ENCODE results near the gene TRIM24. TPM values are rescaled to one million over a fixed set of nuclear protein-coding genes. Genes with fewer than 3 reads are reported as not detected.
"Not testable (repeated sequence)": the region's sequence is repeated elsewhere in the genome, so short reads cannot be mapped to it uniquely, and the experiment has no call there.

Gene TRIM24
- polyA plus RNA-seq, 1 of the 3 experiments (the other 2 are of a cell fraction): 5.3 TPM

GRCh38 chr7:138460176-138460648 lies at the start of gene TRIM24 (continued):
- TF ChIP-seq IRF3 (IDR thresholded peaks at IDR 0.05; ENCODE audit: low read depth, low read length) (no peak), CTCF (IDR thresholded peaks at IDR 0.05) (no peak), FOXJ3 (CRISPR knock-in tag; IDR thresholded peaks at IDR 0.05) (no peak), USF1 (IDR thresholded peaks at IDR 0.05; ENCODE audit: borderline replicate concordance, low read depth) (peak; percentile 36; the same call in 1 of the 2 replicates), EP300 (IDR thresholded peaks at IDR 0.05; ENCODE audit: borderline replicate concordance in 1 of 2, low read depth in 1 of 2, low read length in 1 of 2) (peak in 1 of 2 experiments; percentile 48; a peak in 1 of 4 replicates), TCF12 (IDR thresholded peaks at IDR 0.05) (peak; percentile 23; the same call in 1 of the 2 replicates)

GRCh38 chr7:138412077-138412476 lies 48.0 kb upstream of the TRIM24 start:
- H3K9me3 ChIP-seq; H3K79me2 ChIP-seq (ENCODE audit: insufficient read depth); H2AFZ ChIP-seq (ENCODE audit: low read depth); CTCF ChIA-PET; H4K20me1 ChIP-seq (ENCODE audit: insufficient read depth); H3K36me3 ChIP-seq (replicated peaks in 1 of 2; ENCODE audit: control insufficient read depth in 1 of 2, insufficient read depth in 2 of 2, low read length in 1 of 2); H3K4me2 ChIP-seq; H3K9ac ChIP-seq; H3K27ac ChIP-seq (ENCODE audit: low read depth in 2 of 2, low read length in 1 of 2); H3F3A ChIP-seq (replicated peaks; ENCODE audit: insufficient read depth); H3K4me3 ChIP-seq (ENCODE audit: low read depth in 2 of 2, low read length in 1 of 2); H3K4me1 ChIP-seq (ENCODE audit: control insufficient read depth in 1 of 2, insufficient read depth in 2 of 2, low read depth in 1 of 2, low read length in 1 of 2); DNase-seq; H3K9me2 ChIP-seq; H3K27me3 ChIP-seq (ENCODE audit: insufficient read depth); POLR2A ChIA-PET: not testable (repeated sequence)
- 35% methylated on average over 3 of the region's 3 CpGs for WGBS (ENCODE audit: low lambda C conversion rate)

- WGBS (ENCODE audit: low lambda C conversion rate): 73% methylated on average over 6 of the region's 6 CpGs
Measured at GRCh38 chr7:138412921-138413320, 47.1 kb upstream of the TRIM24 start.

More at GRCh38 chr7:138412921-138413320, 47.1 kb upstream of the TRIM24 start:
- H3K36me3 ChIP-seq (replicated peaks in 1 of 2; ENCODE audit: control insufficient read depth in 1 of 2, insufficient read depth in 2 of 2, low read length in 1 of 2); H4K20me1 ChIP-seq (ENCODE audit: insufficient read depth); H3K9me2 ChIP-seq; H3K79me2 ChIP-seq (ENCODE audit: insufficient read depth); H2AFZ ChIP-seq (ENCODE audit: low read depth); H3K27me3 ChIP-seq (ENCODE audit: insufficient read depth); CTCF ChIA-PET; DNase-seq; H3K4me3 ChIP-seq (ENCODE audit: low read depth in 2 of 2, low read length in 1 of 2); H3K4me1 ChIP-seq (ENCODE audit: control insufficient read depth in 1 of 2, insufficient read depth in 2 of 2, low read depth in 1 of 2, low read length in 1 of 2); H3K4me2 ChIP-seq; H3K9me3 ChIP-seq; H3K9ac ChIP-seq; H3K27ac ChIP-seq (ENCODE audit: low read depth in 2 of 2, low read length in 1 of 2); POLR2A ChIA-PET; H3F3A ChIP-seq (replicated peaks; ENCODE audit: insufficient read depth): not testable (repeated sequence)

Measured in SK-N-SH (cell line).